C4-2B (cell line): ENCODE data around the gene GTF3C5.

ENCODE experiments used
- CTCF ChIP-seq: fragments of 450-650 bp; conservative IDR thresholded peaks from 2 replicates; pipeline ENCODE4 v1.5.1; 2017; ENCODE audit warnings: mild to moderate bottlenecking
- ZFX ChIP-seq: fragments of 450-650 bp; IDR thresholded peaks from 2 replicates; pipeline ENCODE4 v1.6.1; 2017

- TF ChIP-seq CTCF (no peak), ZFX (no peak)
Measured at GRCh38 chr9:132989014-132989310, 41.8 kb upstream of the GTF3C5 start.
